HEK293 (cell line): Measurements from ENCODE around the gene SPIRE1.

Experiments
- BCL6B ChIP-seq: fragments of 450-650 bp; formaldehyde crosslinking; IDR thresholded peaks from 2 replicates; pipeline ENCODE4 v1.5.1; 2017; ENCODE audit warnings: missing biosample characterization, missing genetic modification characterization
- CTCF ChIP-seq: fragments of 450-650 bp; formaldehyde crosslinking; IDR thresholded peaks from 2 replicates; pipeline ENCODE4 v1.5.1; 2016; ENCODE audit warnings: missing biosample characterization, missing genetic modification characterization
- MYNN ChIP-seq: fragments of 450-650 bp; formaldehyde crosslinking; IDR thresholded peaks from 2 replicates; pipeline ENCODE4 v1.5.1; 2016; ENCODE audit warnings: missing biosample characterization, missing genetic modification characterization, borderline replicate concordance
- PBX3 ChIP-seq: sonication (generic); formaldehyde crosslinking; IDR thresholded peaks from 2 replicates; pipeline ENCODE4 v1.8.1; 2022; ENCODE audit warnings: mild to moderate bottlenecking, moderate library complexity, missing genetic modification reagents
- TCF7L2 ChIP-seq: IDR thresholded peaks from 2 replicates; pipeline ENCODE4 v1.6.1; 2011; ENCODE audit warnings: low read depth, mild to moderate bottlenecking, inconsistent platforms, low read length, moderate library complexity, borderline replicate concordance
- ZNF114 ChIP-seq: fragments of 450-650 bp; formaldehyde crosslinking; IDR thresholded peaks from 2 replicates; pipeline ENCODE4 v1.5.0; 2017; ENCODE audit warnings: missing biosample characterization, missing genetic modification characterization
- ZNF16 ChIP-seq: fragments of 450-650 bp; formaldehyde crosslinking; IDR thresholded peaks from 2 replicates; pipeline ENCODE4 v1.5.1; 2016; ENCODE audit warnings: low read depth, missing biosample characterization, missing genetic modification characterization
- ZNF221 ChIP-seq: fragments of 450-650 bp; formaldehyde crosslinking; IDR thresholded peaks from 2 replicates; pipeline ENCODE4 v1.5.1; 2017; ENCODE audit warnings: missing biosample characterization, missing genetic modification characterization, borderline replicate concordance
- ZNF23 ChIP-seq: fragments of 450-650 bp; formaldehyde crosslinking; IDR thresholded peaks from 2 replicates; pipeline ENCODE4 v1.5.1; 2016; ENCODE audit warnings: missing biosample characterization, missing genetic modification characterization, borderline replicate concordance
- ZSCAN30 ChIP-seq: fragments of 450-650 bp; IDR thresholded peaks from 2 replicates; pipeline ENCODE4 v1.5.1; 2018; ENCODE audit warnings: missing biosample characterization, mild to moderate bottlenecking, missing genetic modification characterization, moderate library complexity

- TF ChIP-seq ZNF16 (tag by site-specific recombination), result no peak
- no peak for TF ChIP-seq ZNF114 (tag by site-specific recombination)
- no peak for TF ChIP-seq ZNF221
- TF ChIP-seq CTCF (tag by site-specific recombination), result no peak
- TF ChIP-seq BCL6B (tag by site-specific recombination), result no peak
- TF ChIP-seq PBX3 (CRISPR knock-in tag), result no peak
- TF ChIP-seq ZSCAN30 (tag by site-specific recombination), result no peak
- no peak for TF ChIP-seq TCF7L2
- no peak for TF ChIP-seq ZNF23 (tag by site-specific recombination)
- no peak for TF ChIP-seq MYNN (tag by site-specific recombination)
These were observed 234.5 kb downstream of the SPIRE1 start for GRCh38 chr18:12423393-12423792.
